ENCODE results near the gene SSBP4. TPM values are rescaled to one million over a fixed set of nuclear protein-coding genes. Genes with fewer than 3 reads are reported as not detected.
A peak's percentile ranks its signal among the peaks of the same experiment; 100 is the strongest.

SSBP4 gene
- total and polyA plus RNA-seq, 9 of the 15 experiments (the other 6 are each of a cell fraction or from before 2014, with no cell fraction given): 1.1 to 189 (median 39.0) TPM

DNA sequence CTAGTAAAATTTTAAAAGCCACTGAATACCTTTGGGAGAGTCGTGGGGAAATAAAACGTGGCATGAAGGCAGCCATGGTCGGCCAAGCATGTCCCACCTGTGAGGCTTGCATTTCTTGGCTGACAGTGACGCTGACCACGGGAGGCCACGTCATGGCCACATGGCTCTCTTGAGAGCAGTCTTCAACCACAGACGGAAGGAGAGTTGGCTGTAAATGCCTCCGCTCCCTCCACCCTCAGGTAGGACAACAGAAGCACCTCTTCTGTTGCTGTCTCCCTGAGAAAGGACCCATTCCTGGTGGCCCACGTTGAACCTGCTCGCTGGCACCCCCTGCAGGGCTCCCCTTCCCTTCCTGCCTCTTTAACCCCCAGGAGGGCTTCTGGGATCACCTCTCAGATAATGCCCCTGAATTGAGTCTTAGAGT is 11.1 kb upstream of the SSBP4 start (continued):
- TF ChIP-seq, protein P1, sequence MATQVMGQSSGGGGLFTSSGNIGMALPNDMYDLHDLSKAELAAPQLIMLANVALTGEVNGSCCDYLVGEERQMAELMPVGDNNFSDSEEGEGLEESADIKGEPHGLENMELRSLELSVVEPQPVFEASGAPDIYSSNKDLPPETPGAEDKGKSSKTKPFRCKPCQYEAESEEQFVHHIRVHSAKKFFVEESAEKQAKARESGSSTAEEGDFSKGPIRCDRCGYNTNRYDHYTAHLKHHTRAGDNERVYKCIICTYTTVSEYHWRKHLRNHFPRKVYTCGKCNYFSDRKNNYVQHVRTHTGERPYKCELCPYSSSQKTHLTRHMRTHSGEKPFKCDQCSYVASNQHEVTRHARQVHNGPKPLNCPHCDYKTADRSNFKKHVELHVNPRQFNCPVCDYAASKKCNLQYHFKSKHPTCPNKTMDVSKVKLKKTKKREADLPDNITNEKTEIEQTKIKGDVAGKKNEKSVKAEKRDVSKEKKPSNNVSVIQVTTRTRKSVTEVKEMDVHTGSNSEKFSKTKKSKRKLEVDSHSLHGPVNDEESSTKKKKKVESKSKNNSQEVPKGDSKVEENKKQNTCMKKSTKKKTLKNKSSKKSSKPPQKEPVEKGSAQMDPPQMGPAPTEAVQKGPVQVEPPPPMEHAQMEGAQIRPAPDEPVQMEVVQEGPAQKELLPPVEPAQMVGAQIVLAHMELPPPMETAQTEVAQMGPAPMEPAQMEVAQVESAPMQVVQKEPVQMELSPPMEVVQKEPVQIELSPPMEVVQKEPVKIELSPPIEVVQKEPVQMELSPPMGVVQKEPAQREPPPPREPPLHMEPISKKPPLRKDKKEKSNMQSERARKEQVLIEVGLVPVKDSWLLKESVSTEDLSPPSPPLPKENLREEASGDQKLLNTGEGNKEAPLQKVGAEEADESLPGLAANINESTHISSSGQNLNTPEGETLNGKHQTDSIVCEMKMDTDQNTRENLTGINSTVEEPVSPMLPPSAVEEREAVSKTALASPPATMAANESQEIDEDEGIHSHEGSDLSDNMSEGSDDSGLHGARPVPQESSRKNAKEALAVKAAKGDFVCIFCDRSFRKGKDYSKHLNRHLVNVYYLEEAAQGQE (IDR thresholded peaks at IDR 0.05; ENCODE audit: borderline replicate concordance): peak; percentile 83; the same call in 1 of the 2 replicates
- TF ChIP-seq, protein P1 (CRISPR knock-in tag; IDR thresholded peaks at IDR 0.05; ENCODE audit: low read depth): no peak
- TF ChIP-seq TCF7 (IDR thresholded peaks at IDR 0.05; ENCODE audit: borderline replicate concordance) (no peak), ARHGAP35 (IDR thresholded peaks at IDR 0.05; ENCODE audit: partially characterized antibody) (no peak)
- TF ChIP-seq, protein P2, sequence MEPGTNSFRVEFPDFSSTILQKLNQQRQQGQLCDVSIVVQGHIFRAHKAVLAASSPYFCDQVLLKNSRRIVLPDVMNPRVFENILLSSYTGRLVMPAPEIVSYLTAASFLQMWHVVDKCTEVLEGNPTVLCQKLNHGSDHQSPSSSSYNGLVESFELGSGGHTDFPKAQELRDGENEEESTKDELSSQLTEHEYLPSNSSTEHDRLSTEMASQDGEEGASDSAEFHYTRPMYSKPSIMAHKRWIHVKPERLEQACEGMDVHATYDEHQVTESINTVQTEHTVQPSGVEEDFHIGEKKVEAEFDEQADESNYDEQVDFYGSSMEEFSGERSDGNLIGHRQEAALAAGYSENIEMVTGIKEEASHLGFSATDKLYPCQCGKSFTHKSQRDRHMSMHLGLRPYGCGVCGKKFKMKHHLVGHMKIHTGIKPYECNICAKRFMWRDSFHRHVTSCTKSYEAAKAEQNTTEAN (CRISPR knock-in tag; IDR thresholded peaks at IDR 0.05): no peak
- TF ChIP-seq, protein P3, sequence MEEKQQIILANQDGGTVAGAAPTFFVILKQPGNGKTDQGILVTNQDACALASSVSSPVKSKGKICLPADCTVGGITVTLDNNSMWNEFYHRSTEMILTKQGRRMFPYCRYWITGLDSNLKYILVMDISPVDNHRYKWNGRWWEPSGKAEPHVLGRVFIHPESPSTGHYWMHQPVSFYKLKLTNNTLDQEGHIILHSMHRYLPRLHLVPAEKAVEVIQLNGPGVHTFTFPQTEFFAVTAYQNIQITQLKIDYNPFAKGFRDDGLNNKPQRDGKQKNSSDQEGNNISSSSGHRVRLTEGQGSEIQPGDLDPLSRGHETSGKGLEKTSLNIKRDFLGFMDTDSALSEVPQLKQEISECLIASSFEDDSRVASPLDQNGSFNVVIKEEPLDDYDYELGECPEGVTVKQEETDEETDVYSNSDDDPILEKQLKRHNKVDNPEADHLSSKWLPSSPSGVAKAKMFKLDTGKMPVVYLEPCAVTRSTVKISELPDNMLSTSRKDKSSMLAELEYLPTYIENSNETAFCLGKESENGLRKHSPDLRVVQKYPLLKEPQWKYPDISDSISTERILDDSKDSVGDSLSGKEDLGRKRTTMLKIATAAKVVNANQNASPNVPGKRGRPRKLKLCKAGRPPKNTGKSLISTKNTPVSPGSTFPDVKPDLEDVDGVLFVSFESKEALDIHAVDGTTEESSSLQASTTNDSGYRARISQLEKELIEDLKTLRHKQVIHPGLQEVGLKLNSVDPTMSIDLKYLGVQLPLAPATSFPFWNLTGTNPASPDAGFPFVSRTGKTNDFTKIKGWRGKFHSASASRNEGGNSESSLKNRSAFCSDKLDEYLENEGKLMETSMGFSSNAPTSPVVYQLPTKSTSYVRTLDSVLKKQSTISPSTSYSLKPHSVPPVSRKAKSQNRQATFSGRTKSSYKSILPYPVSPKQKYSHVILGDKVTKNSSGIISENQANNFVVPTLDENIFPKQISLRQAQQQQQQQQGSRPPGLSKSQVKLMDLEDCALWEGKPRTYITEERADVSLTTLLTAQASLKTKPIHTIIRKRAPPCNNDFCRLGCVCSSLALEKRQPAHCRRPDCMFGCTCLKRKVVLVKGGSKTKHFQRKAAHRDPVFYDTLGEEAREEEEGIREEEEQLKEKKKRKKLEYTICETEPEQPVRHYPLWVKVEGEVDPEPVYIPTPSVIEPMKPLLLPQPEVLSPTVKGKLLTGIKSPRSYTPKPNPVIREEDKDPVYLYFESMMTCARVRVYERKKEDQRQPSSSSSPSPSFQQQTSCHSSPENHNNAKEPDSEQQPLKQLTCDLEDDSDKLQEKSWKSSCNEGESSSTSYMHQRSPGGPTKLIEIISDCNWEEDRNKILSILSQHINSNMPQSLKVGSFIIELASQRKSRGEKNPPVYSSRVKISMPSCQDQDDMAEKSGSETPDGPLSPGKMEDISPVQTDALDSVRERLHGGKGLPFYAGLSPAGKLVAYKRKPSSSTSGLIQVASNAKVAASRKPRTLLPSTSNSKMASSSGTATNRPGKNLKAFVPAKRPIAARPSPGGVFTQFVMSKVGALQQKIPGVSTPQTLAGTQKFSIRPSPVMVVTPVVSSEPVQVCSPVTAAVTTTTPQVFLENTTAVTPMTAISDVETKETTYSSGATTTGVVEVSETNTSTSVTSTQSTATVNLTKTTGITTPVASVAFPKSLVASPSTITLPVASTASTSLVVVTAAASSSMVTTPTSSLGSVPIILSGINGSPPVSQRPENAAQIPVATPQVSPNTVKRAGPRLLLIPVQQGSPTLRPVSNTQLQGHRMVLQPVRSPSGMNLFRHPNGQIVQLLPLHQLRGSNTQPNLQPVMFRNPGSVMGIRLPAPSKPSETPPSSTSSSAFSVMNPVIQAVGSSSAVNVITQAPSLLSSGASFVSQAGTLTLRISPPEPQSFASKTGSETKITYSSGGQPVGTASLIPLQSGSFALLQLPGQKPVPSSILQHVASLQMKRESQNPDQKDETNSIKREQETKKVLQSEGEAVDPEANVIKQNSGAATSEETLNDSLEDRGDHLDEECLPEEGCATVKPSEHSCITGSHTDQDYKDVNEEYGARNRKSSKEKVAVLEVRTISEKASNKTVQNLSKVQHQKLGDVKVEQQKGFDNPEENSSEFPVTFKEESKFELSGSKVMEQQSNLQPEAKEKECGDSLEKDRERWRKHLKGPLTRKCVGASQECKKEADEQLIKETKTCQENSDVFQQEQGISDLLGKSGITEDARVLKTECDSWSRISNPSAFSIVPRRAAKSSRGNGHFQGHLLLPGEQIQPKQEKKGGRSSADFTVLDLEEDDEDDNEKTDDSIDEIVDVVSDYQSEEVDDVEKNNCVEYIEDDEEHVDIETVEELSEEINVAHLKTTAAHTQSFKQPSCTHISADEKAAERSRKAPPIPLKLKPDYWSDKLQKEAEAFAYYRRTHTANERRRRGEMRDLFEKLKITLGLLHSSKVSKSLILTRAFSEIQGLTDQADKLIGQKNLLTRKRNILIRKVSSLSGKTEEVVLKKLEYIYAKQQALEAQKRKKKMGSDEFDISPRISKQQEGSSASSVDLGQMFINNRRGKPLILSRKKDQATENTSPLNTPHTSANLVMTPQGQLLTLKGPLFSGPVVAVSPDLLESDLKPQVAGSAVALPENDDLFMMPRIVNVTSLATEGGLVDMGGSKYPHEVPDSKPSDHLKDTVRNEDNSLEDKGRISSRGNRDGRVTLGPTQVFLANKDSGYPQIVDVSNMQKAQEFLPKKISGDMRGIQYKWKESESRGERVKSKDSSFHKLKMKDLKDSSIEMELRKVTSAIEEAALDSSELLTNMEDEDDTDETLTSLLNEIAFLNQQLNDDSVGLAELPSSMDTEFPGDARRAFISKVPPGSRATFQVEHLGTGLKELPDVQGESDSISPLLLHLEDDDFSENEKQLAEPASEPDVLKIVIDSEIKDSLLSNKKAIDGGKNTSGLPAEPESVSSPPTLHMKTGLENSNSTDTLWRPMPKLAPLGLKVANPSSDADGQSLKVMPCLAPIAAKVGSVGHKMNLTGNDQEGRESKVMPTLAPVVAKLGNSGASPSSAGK (IDR thresholded peaks at IDR 0.05): peak; percentile 36; the same call in 1 of the 2 replicates

Measured in K562 (cell line).